GM12878 (cell line): Measurements from ENCODE around the gene NMT1. TPM values are rescaled to one million over a fixed set of nuclear protein-coding genes. Genes with fewer than 3 reads are reported as not detected.

Experiments
- ATAC-seq: fragments of 200-7000 bp; cut with Tn5 transposase; 3 replicates; pipeline ENCODE4 v1.9.1; 2020; ENCODE audit warnings: mild to moderate bottlenecking, moderate library complexity
- BruUV-seq: library from RNA; stranded (reverse); fragments of 400-500 nt; replicated peaks from 2 replicates; lab custom pipeline; 2021; lab: Mats Ljungman, UMichigan
- CTCF ChIA-PET: fragments of 300-600 bp; sonication (Branson Sonifier 250); formaldehyde crosslinking; extraction: SDS; loops from one replicate; lab custom pipeline; 2021; ENCODE audit warnings: inconsistent platforms; lab: Yijun Ruan, JAX
- POLR2A ChIA-PET: fragments of 350-600 bp; formaldehyde crosslinking; extraction: SDS; loops from one replicate; lab custom pipeline; 2021; ENCODE audit warnings: inconsistent platforms; lab: Charles Lee
- RAD21 ChIA-PET: fragments of 300-600 bp; sonication (Branson Sonifier 250); formaldehyde crosslinking; loops from one replicate; lab custom pipeline; 2023; ENCODE audit warnings: antibody characterized with exemption; ENCODE audit not compliant: unreplicated experiment; lab: Charles Lee
- SMC1A ChIA-PET: fragments of 300-600 bp; sonication (Branson Sonifier 250); formaldehyde crosslinking; loops from one replicate; lab custom pipeline; 2023; ENCODE audit not compliant: unreplicated experiment, uncharacterized antibody; lab: Charles Lee
- DNase-seq: peaks from one replicate; pipeline ENCODE4 v3.0.0-alpha.2; 2011; ENCODE audit warnings: low read depth, low spot score
- FAIRE-seq: peaks from 3 replicates; lab custom pipeline; 2011; peaks lifted over from hg19 to GRCh38; lab: Jason Lieb, UNC
- H2AFZ ChIP-seq: 2 replicates; pipeline ENCODE4 v1.6.0; 2011; ENCODE audit warnings: low read depth, low read length, control low read depth; ENCODE audit not compliant: control insufficient read depth
- H3K27ac ChIP-seq: 2 replicates; pipeline ENCODE4 v1.5.1; 2011; ENCODE audit warnings: control low read depth; ENCODE audit not compliant: control insufficient read depth, insufficient read depth
- H3K27me3 ChIP-seq, 2 experiments: replicated peaks in 1 of 2; 2 replicates each; pipeline versions ENCODE4 v1.6.0 to v1.6.1; 2011; ENCODE audit warnings: low read length in 1 of 2; ENCODE audit not compliant: control insufficient read depth in 2 of 2, insufficient read depth in 2 of 2
- H3K36me3 ChIP-seq, 2 experiments: 2 replicates each; pipeline ENCODE4 v1.5.1; 2011; ENCODE audit warnings: low read length in 1 of 2; ENCODE audit not compliant: control insufficient read depth in 2 of 2, insufficient read depth in 2 of 2
- H3K4me1 ChIP-seq: 2 replicates; pipeline ENCODE4 v1.6.1; 2011; ENCODE audit warnings: mild to moderate bottlenecking, low read length, moderate library complexity, mixed read lengths; ENCODE audit not compliant: control insufficient read depth, insufficient read depth
- H3K4me2 ChIP-seq: 2 replicates; pipeline ENCODE4 v1.6.0; 2011; ENCODE audit warnings: control low read depth; ENCODE audit not compliant: control insufficient read depth, insufficient read depth
- H3K4me3 ChIP-seq: fragments of 200-600 bp; sonication (generic); 2 replicates; pipeline ENCODE4 v1.5.1; 2016
- H3K79me2 ChIP-seq: 2 replicates; pipeline ENCODE4 v1.6.0; 2011; ENCODE audit warnings: low read length; ENCODE audit not compliant: control insufficient read depth, insufficient read depth
- H3K9ac ChIP-seq: 2 replicates; pipeline ENCODE4 v1.8.0; 2011; ENCODE audit warnings: low read length, control low read depth, mixed read lengths; ENCODE audit not compliant: control insufficient read depth, insufficient read depth
- H3K9me3 ChIP-seq: replicated peaks from 3 replicates; pipeline ENCODE4 v1.5.1; 2011; ENCODE audit warnings: mild to moderate bottlenecking, low read length; ENCODE audit not compliant: control insufficient read depth, insufficient read depth
- H4K20me1 ChIP-seq: 2 replicates; pipeline ENCODE4 v1.6.0; 2011; ENCODE audit not compliant: control insufficient read depth, insufficient read depth
- ATF3 ChIP-seq: IDR thresholded peaks from 2 replicates; pipeline ENCODE4 v1.6.1; 2011; ENCODE audit warnings: low read depth, mild to moderate bottlenecking, low read length, moderate library complexity, borderline replicate concordance; ENCODE audit errors: extremely low read depth
- CBX3 ChIP-seq: fragments of 200-600 bp; sonication (generic); IDR thresholded peaks from 2 replicates; pipeline ENCODE4 v1.6.1; 2016; ENCODE audit warnings: low read depth, borderline replicate concordance
- DPF2 ChIP-seq: fragments of 450-650 bp; IDR thresholded peaks from 2 replicates; pipeline ENCODE4 v1.6.1; 2017; ENCODE audit warnings: mild to moderate bottlenecking
- EP300 ChIP-seq, 2 experiments: fragments of 150-350 bp in 1 of 2; IDR thresholded peaks; 2 replicates each; pipeline ENCODE4 v1.6.1; 2011 to 2012; ENCODE audit warnings: low read depth in 2 of 2, low read length in 2 of 2, borderline replicate concordance in 1 of 2, improper control_type of control experiment in 1 of 2, inconsistent platforms in 1 of 2; ENCODE audit not compliant: control insufficient read depth in 1 of 2
- ESRRA ChIP-seq: IDR thresholded peaks from 2 replicates; pipeline ENCODE4 v1.6.1; 2012; ENCODE audit warnings: mild to moderate bottlenecking, low read length, improper control_type of control experiment
- FOS ChIP-seq: IDR thresholded peaks from 3 replicates; pipeline ENCODE4 v1.6.1; 2011; ENCODE audit warnings: borderline replicate concordance; ENCODE audit not compliant: insufficient read length; ENCODE audit errors: extremely low read depth
- IKZF2 ChIP-seq, 2 experiments: fragments of 450-650 bp; IDR thresholded peaks; 2 replicates each; pipeline ENCODE4 v1.6.1; 2017; ENCODE audit warnings: mild to moderate bottlenecking in 2 of 2, moderate library complexity in 2 of 2
- MXI1 ChIP-seq: fragments of 150-350 bp; IDR thresholded peaks from 2 replicates; pipeline ENCODE4 v1.6.1; 2011; ENCODE audit warnings: low read depth, mild to moderate bottlenecking, inconsistent platforms, low read length, improper control_type of control experiment
- NFXL1 ChIP-seq: fragments of 450-650 bp; IDR thresholded peaks from 2 replicates; pipeline ENCODE4 v1.6.1; 2017; ENCODE audit warnings: antibody characterized with exemption, mild to moderate bottlenecking, borderline replicate concordance
- PKNOX1 ChIP-seq: fragments of 450-650 bp; IDR thresholded peaks from 2 replicates; pipeline ENCODE4 v1.6.1; 2016; ENCODE audit warnings: mild to moderate bottlenecking
- RAD51 ChIP-seq: fragments of 450-650 bp; IDR thresholded peaks from 2 replicates; pipeline ENCODE4 v1.6.1; 2016; ENCODE audit warnings: moderate library complexity, mild to moderate bottlenecking, inconsistent platforms
- RUNX3 ChIP-seq: IDR thresholded peaks from 2 replicates; pipeline ENCODE4 v1.6.1; 2012; ENCODE audit warnings: low read length, inconsistent platforms
- SMAD1 ChIP-seq: fragments of 450-650 bp; IDR thresholded peaks from 2 replicates; pipeline ENCODE4 v1.6.1; 2018; ENCODE audit warnings: mild to moderate bottlenecking, low read depth; ENCODE audit not compliant: partially characterized antibody
- SMC3 ChIP-seq: IDR thresholded peaks from 2 replicates; pipeline ENCODE4 v1.6.1; 2011; ENCODE audit warnings: low read length, improper control_type of control experiment, borderline replicate concordance
- SPI1 ChIP-seq: IDR thresholded peaks from 2 replicates; pipeline ENCODE4 v1.6.1; 2011; ENCODE audit warnings: low read depth, mild to moderate bottlenecking, low read length, moderate library complexity, borderline replicate concordance; ENCODE audit not compliant: insufficient read depth
- STAT1 ChIP-seq: fragments of 450-650 bp; conservative IDR thresholded peaks from 2 replicates; pipeline ENCODE4 v1.6.1; 2014; ENCODE audit warnings: antibody characterized with exemption, mild to moderate bottlenecking
- TAF1 ChIP-seq: IDR thresholded peaks from 2 replicates; pipeline ENCODE4 v1.6.1; 2011; ENCODE audit warnings: mild to moderate bottlenecking, low read depth, low read length, borderline replicate concordance
- TCF7 ChIP-seq: IDR thresholded peaks from 2 replicates; pipeline ENCODE4 v1.6.1; 2014; ENCODE audit warnings: antibody characterized with exemption, borderline replicate concordance
- ZZZ3 ChIP-seq: IDR thresholded peaks from 2 replicates; pipeline ENCODE4 v1.6.1; 2011; ENCODE audit warnings: low read depth; ENCODE audit not compliant: control insufficient read depth, insufficient read length
- WGBS: methylation state at CpG from one replicate; pipeline ENCODE4 v1.1.6; 2016; ENCODE audit warnings: low lambda C conversion rate; ENCODE audit not compliant: insufficient replicate concordance, insufficient coverage; ENCODE audit errors: missing lambda C conversion rate; 5-methylcytosine and 5-hydroxymethylcytosine counted together
- in situ Hi-C: fragments of 300-500 bp; cut with MboI; formaldehyde crosslinking; loops from 9 replicates; pipeline ENCODE4 v1.14.3; 2018; ENCODE audit warnings: mixed read lengths
- intact Hi-C: fragments of 100-400 bp; cut with micrococcal nuclease; formaldehyde crosslinking; loops from one replicate; pipeline ENCODE4 v1.14.2; 2022; ENCODE audit not compliant: unreplicated experiment
- polyA plus RNA-seq, 11 experiments: library from polyadenylated mRNA; depleted of rRNA in 4 of 11; unstranded in 6 of 11; stranded (reverse) in 5 of 11; fragments of >200 nt; fragmentation: Nextera tagmentation in 4 of 11; fragmentation: Illumina TruSeq in 1 of 11; extraction: Ambion mirVana in 4 of 11; extraction: Trizol in 1 of 11; gene quantifications; 1 replicate in 1 of 11; 2 replicates in 10 of 11; pipeline versions ENCODE4 v1.2.1 to v1.2.3, GENCODE V29; 2011 to 2016; ENCODE audit warnings: inconsistent platforms in 2 of 11, missing spikeins in 2 of 11, low read depth in 1 of 11
- total RNA-seq, 4 experiments: library from RNA; depleted of rRNA in 3 of 4; stranded (reverse); fragments of >200 nt in 3 of 4; fragmentation: Illumina TruSeq in 1 of 4; extraction: Trizol in 1 of 4; gene quantifications; 2 replicates each; pipeline versions ENCODE4 v1.2.1 to v1.2.3, GENCODE V29; 2013 to 2021
- TF ChIP-seq, protein P1 (sequence below): IDR thresholded peaks from 2 replicates; pipeline ENCODE4 v1.6.1; 2012; ENCODE audit warnings: low read depth, low read length, improper control_type of control experiment

Gene NMT1
- total and polyA plus RNA-seq, 10 of the 15 experiments (the other 5 are each of a cell fraction or from before 2014, with no cell fraction given): 96.7 to 395 (median 222) TPM

- intact Hi-C loops: loop anchor here (1.0 to 5.0 kb wide), 5 partner anchors 26 to 245 kb away; partner anchors contain the start of genes C1QL1 and PLCD3
- in situ Hi-C loops: loop anchor here (10.0 kb wide), 1 partner anchor 98 kb away; no protein-coding TSS in a partner anchor
- Histone ChIP-seq H3K4me3 (no peak overlapping the region), H3K9me3 (no peaks in the 10 kb centered on the region), H3K27ac (no peak overlapping the region), H2AFZ (no peak overlapping the region), H3K27me3 (peaks cover 0 to 6% of the 10 kb centered on the region in 2 experiments; a peak in 1 of 4 replicates), H3K4me2 (no peak overlapping the region), H3K4me1 (peaks cover 29% of the 10 kb centered on the region), H3K9ac (no peak overlapping the region), H4K20me1 (no peaks in the 10 kb centered on the region; the same call in none of the 2 replicates), H3K36me3 (peaks cover 2 to 5% of the 10 kb centered on the region in 2 experiments; a peak in 3 of 4 replicates), H3K79me2 (no peaks in the 10 kb centered on the region)
- ChIA-PET POLR2A (interaction anchor here (0.6 to 3.8 kb wide), 3 partner anchors 26 to 1254 kb away, joined by 4 to 33 read pairs (median 10); no protein-coding TSS in a partner anchor), SMC1A (interaction anchor here (0.9 to 5.3 kb wide), 12 partner anchors 11 to 129 kb away, joined by 3 to 90 read pairs (median 4); partner anchors contain the start of gene EFTUD2), CTCF (interaction anchor here (0.6 to 9.5 kb wide), 23 partner anchors 9 to 123 kb away, joined by 3 to 156 read pairs (median 5); partner anchors contain the start of genes ACBD4, GFAP, NMT1 and PLCD3), RAD21 (interaction anchor here (0.6 to 7.9 kb wide), 9 partner anchors 8 to 115 kb away, joined by 3 to 82 read pairs (median 5); no protein-coding TSS in a partner anchor)
- 15% methylated on average over 13 of the region's 13 CpGs for WGBS
- FAIRE-seq (peak; percentile 27), DNase-seq (peak; percentile 45), ATAC-seq (peak; percentile 39)
- no TSS peak for BruUV-seq
- TF ChIP-seq IKZF2 (IDR thresholded peaks at IDR 0.05): peak in 1 of 2 experiments; percentile 18; a peak in 1 of 4 replicates
- no peak for TF ChIP-seq NFXL1
- TF ChIP-seq EP300 (IDR thresholded peaks at IDR 0.05; ENCODE audit: borderline replicate concordance in 1 of 2, control insufficient read depth in 1 of 2, low read depth in 2 of 2, low read length in 2 of 2): 0 out of 4 replicates have a peak, but pooled peaks of 1 of the 2 experiments have one; percentile 10
- no peak; the same call in 1 of the 2 replicates for TF ChIP-seq SPI1
- no peak for TF ChIP-seq ZZZ3
- no peak for TF ChIP-seq CBX3
- TF ChIP-seq, protein P1, sequence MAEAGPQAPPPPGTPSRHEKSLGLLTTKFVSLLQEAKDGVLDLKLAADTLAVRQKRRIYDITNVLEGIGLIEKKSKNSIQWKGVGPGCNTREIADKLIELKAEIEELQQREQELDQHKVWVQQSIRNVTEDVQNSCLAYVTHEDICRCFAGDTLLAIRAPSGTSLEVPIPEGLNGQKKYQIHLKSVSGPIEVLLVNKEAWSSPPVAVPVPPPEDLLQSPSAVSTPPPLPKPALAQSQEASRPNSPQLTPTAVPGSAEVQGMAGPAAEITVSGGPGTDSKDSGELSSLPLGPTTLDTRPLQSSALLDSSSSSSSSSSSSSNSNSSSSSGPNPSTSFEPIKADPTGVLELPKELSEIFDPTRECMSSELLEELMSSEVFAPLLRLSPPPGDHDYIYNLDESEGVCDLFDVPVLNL: no peak
- TF ChIP-seq MXI1: no peak
- TF ChIP-seq DPF2: peak; percentile 37; the same call in 1 of the 2 replicates
- no peak for TF ChIP-seq ESRRA
- no peak for TF ChIP-seq STAT1
- no peak for TF ChIP-seq PKNOX1
- TF ChIP-seq TAF1: no peak
- TF ChIP-seq FOS: no peak
- TF ChIP-seq TCF7: no peak
- peak; percentile 58 for TF ChIP-seq RUNX3
- TF ChIP-seq ATF3: no peak
- TF ChIP-seq RAD51: no peak
- no peak for TF ChIP-seq SMAD1
- TF ChIP-seq SMC3: no peak
Observed at GRCh38 chr17:45022655-45023339, 38.3 kb upstream of the NMT1 start.
